SU-DHL-6 (cell line): Measurements from ENCODE around the gene INPP4A.

Source experiments
- H2AFZ ChIP-seq: fragments of 200-600 bp; sonication (generic); 2 replicates; pipeline ENCODE4 v1.6.1; 2014; ENCODE audit warnings: low read depth, mild to moderate bottlenecking, moderate library complexity, mixed read lengths, antibody characterized with exemption, low read length; ENCODE audit not compliant: severe bottlenecking
- H3F3A ChIP-seq: fragments of 200-600 bp; shearing (Covaris generic); 2 replicates; pipeline ENCODE4 v1.6.0; 2016; ENCODE audit warnings: antibody characterized with exemption, mild to moderate bottlenecking; ENCODE audit not compliant: insufficient read depth
- H3K27ac ChIP-seq: fragments of 200-600 bp; sonication (generic); 2 replicates; pipeline ENCODE4 v1.5.1; 2016; ENCODE audit warnings: low read depth, mild to moderate bottlenecking, low read length, moderate library complexity, mixed read lengths
- H3K27me3 ChIP-seq: fragments of 200-600 bp; sonication (generic), shearing (Covaris generic); 2 replicates; pipeline ENCODE4 v1.6.0; 2014; ENCODE audit warnings: mild to moderate bottlenecking, low read length
- H3K36me3 ChIP-seq: fragments of 200-600 bp; sonication (generic); 2 replicates; pipeline ENCODE4 v1.6.1; 2014; ENCODE audit warnings: mild to moderate bottlenecking, low read length, mixed read lengths
- H3K4me2 ChIP-seq: fragments of 300-600, 200-600 bp; shearing (Covaris generic), sonication (generic); 2 replicates; pipeline ENCODE4 v1.6.0; 2014; ENCODE audit warnings: low read length, low read depth, mild to moderate bottlenecking; ENCODE audit not compliant: poor library complexity, severe bottlenecking
- H3K4me3 ChIP-seq: fragments of 200-600 bp; sonication (generic); 2 replicates; pipeline ENCODE4 v1.5.1; 2014; ENCODE audit warnings: antibody characterized with exemption, low read length, mild to moderate bottlenecking, mixed read lengths; ENCODE audit not compliant: insufficient read depth, poor library complexity, severe bottlenecking
- H3K79me2 ChIP-seq: fragments of 200-600 bp; sonication (generic); 2 replicates; pipeline ENCODE4 v1.6.1; 2014; ENCODE audit warnings: mild to moderate bottlenecking, low read length, moderate library complexity; ENCODE audit not compliant: insufficient read depth
- H3K9ac ChIP-seq: fragments of 200-600 bp; sonication (generic); 2 replicates; pipeline ENCODE4 v1.7.0; 2014; ENCODE audit warnings: mild to moderate bottlenecking, low read length
- H3K9me2 ChIP-seq: fragments of 200-600 bp; sonication (generic); replicated peaks from 2 replicates; pipeline ENCODE4 v1.6.1; 2014; ENCODE audit warnings: low read length; ENCODE audit not compliant: insufficient read depth
- H3K9me3 ChIP-seq: fragments of 200-600 bp; sonication (generic); 2 replicates; pipeline ENCODE4 v1.6.1; 2014; ENCODE audit warnings: low read length, mixed read lengths; ENCODE audit not compliant: insufficient read depth
- H4K20me1 ChIP-seq: fragments of 200-600 bp; sonication (generic); 2 replicates; pipeline ENCODE4 v1.6.1; 2014; ENCODE audit warnings: low read depth, mild to moderate bottlenecking, antibody characterized with exemption, low read length, moderate library complexity, mixed read lengths
- EZH2phosphoT487 ChIP-seq: fragments of 200-600 bp; sonication (generic), shearing (Covaris generic); conservative IDR thresholded peaks from 2 replicates; pipeline ENCODE4 v1.6.1; 2018; ENCODE audit warnings: mild to moderate bottlenecking, antibody characterized with exemption, low read length, moderate library complexity, mixed read lengths
- TF ChIP-seq, protein P1 (sequence below): fragments of 200-600 bp; sonication (generic); IDR thresholded peaks from one replicate; pipeline ENCODE4 v1.5.1; 2017; ENCODE audit warnings: antibody characterized with exemption, mild to moderate bottlenecking, low read length, moderate library complexity; ENCODE audit not compliant: insufficient read depth, poor library complexity, severe bottlenecking

The INPP4A gene

GRCh38 chr2:98533547-98533946 lies 88.9 kb downstream of the INPP4A start:
- H3K4me2 ChIP-seq, result no peak overlapping the region
- no peak overlapping the region for H2AFZ ChIP-seq
- H3K9me2 ChIP-seq, result no peaks in the 10 kb centered on the region
- no peaks in the 10 kb centered on the region for H4K20me1 ChIP-seq
- H3F3A ChIP-seq, result no peaks in the 10 kb centered on the region
- H3K9ac ChIP-seq, result no peak overlapping the region
- no peaks in the 10 kb centered on the region for H3K79me2 ChIP-seq
- H3K27me3 ChIP-seq, result no peaks in the 10 kb centered on the region
- no peak overlapping the region for H3K4me3 ChIP-seq
- no peaks in the 10 kb centered on the region for H3K9me3 ChIP-seq
- TF ChIP-seq EZH2phosphoT487, result no peak
- TF ChIP-seq, protein P1, sequence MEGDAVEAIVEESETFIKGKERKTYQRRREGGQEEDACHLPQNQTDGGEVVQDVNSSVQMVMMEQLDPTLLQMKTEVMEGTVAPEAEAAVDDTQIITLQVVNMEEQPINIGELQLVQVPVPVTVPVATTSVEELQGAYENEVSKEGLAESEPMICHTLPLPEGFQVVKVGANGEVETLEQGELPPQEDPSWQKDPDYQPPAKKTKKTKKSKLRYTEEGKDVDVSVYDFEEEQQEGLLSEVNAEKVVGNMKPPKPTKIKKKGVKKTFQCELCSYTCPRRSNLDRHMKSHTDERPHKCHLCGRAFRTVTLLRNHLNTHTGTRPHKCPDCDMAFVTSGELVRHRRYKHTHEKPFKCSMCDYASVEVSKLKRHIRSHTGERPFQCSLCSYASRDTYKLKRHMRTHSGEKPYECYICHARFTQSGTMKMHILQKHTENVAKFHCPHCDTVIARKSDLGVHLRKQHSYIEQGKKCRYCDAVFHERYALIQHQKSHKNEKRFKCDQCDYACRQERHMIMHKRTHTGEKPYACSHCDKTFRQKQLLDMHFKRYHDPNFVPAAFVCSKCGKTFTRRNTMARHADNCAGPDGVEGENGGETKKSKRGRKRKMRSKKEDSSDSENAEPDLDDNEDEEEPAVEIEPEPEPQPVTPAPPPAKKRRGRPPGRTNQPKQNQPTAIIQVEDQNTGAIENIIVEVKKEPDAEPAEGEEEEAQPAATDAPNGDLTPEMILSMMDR, result no peak
- no peak overlapping the region for H3K27ac ChIP-seq
- no peaks in the 10 kb centered on the region for H3K36me3 ChIP-seq

DNA sequence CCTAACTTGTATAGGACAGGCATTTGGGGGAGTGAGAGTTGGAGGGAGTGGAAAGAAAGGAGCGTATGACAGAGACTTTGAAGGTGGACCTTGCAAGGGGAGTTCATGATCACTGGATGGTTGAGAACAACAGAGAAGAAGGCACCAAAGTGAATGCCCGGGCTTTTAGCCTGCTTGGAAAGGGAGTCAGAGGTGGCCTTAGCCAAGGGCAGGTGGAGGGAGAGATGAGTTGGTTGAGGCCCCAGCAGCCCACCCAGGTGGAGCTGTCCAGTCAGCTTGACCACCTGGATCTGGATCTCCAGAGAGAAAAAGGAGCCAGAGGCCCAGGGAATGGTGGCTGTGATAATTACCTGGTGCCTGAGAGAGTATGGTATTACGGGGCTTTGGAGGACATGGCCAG lies 90.1 kb downstream of the INPP4A start:
- Histone ChIP-seq H3F3A (no peaks in the 10 kb centered on the region), H3K4me2 (no peak overlapping the region), H3K4me3 (no peak overlapping the region), H3K36me3 (no peaks in the 10 kb centered on the region), H3K79me2 (no peaks in the 10 kb centered on the region), H3K9ac (no peak overlapping the region), H3K9me3 (no peaks in the 10 kb centered on the region), H3K27me3 (no peaks in the 10 kb centered on the region), H2AFZ (no peak overlapping the region), H4K20me1 (no peaks in the 10 kb centered on the region), H3K9me2 (no peaks in the 10 kb centered on the region), H3K27ac (no peak overlapping the region)
- TF ChIP-seq, protein P1, result no peak
- TF ChIP-seq EZH2phosphoT487, result no peak

GRCh38 chr2:98535971-98536677 lies 91.5 kb downstream of the INPP4A start:
- Histone ChIP-seq H3F3A (no peaks in the 10 kb centered on the region), H3K27ac (no peak overlapping the region), H3K79me2 (no peaks in the 10 kb centered on the region), H2AFZ (no peak overlapping the region), H4K20me1 (no peaks in the 10 kb centered on the region), H3K9me3 (no peaks in the 10 kb centered on the region), H3K9me2 (no peaks in the 10 kb centered on the region), H3K4me2 (no peak overlapping the region), H3K4me3 (no peak overlapping the region), H3K9ac (no peak overlapping the region), H3K36me3 (no peaks in the 10 kb centered on the region), H3K27me3 (no peaks in the 10 kb centered on the region)
- TF ChIP-seq, protein P1, result no peak
- no peak for TF ChIP-seq EZH2phosphoT487
